Measurements from ENCODE around the gene SPATA20. TPM values are rescaled to one million over a fixed set of nuclear protein-coding genes. Genes with fewer than 3 reads are reported as not detected.

Gene SPATA20
- total and polyA plus RNA-seq, 2 of the 4 experiments (the other 2 are of a cell fraction), result 17.0 to 35.0 TPM

DNA sequence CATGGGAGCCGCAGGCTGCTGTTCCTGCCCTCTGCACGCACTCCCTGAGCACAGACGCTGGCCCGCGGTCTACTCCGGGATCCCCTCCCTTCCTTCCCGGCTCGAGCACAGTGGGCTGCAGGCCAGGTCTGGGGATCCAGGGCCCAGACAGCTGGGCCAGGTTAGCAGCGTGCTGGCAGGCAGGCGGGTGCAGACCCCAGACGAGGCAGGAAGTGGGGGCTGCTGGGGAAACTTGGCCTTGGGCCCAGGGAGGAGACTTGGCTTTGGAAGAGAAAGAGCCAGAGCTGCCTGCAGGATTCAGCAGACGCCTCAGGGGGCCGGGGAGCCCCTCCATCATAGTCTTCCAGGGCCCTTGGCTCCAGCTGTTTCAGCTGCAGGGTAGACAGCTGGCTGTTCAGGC is 57.5 kb downstream of the SPATA20 start:
- ATAC-seq (ENCODE audit: low read depth) (peak; percentile 83), DNase-seq (peak; percentile 28)
- Histone ChIP-seq H3K9me1 (ENCODE audit: insufficient read depth, low read length) (no peaks in the 10 kb centered on the region), H2AFZ (replicated peaks; ENCODE audit: low read length, poor library complexity) (peak overlapping the region; percentile 76), H3K4me1 (ENCODE audit: control insufficient read depth, insufficient read depth, low read length) (peaks cover 8% of the 10 kb centered on the region; the same call in 1 of the 2 replicates), H3K4me2 (ENCODE audit: low read depth, low read length) (no peak overlapping the region; the same call in 1 of the 2 replicates), H2AK5ac (ENCODE audit: low read depth, low read length) (no peak overlapping the region), H3K4ac (ENCODE audit: low read depth, low read length) (no peak overlapping the region), H3K14ac (replicated peaks; ENCODE audit: low read depth, low read length) (no peak overlapping the region), H3K9me3 (ENCODE audit: control insufficient read depth, insufficient read depth, low read length) (no peaks in the 10 kb centered on the region), H3K9ac (ENCODE audit: low read depth, low read length) (no peak overlapping the region), H3K27me3 (ENCODE audit: control insufficient read depth, insufficient read depth, low read length) (peaks cover 62% of the 10 kb centered on the region), H3K4me3 (ENCODE audit: insufficient read depth, low read depth, low read length) (no peak overlapping the region), H4K91ac (ENCODE audit: insufficient read depth, low read depth, low read length) (no peak overlapping the region), H3K36me3 (ENCODE audit: control insufficient read depth, insufficient read depth, low read length) (no peaks in the 10 kb centered on the region), H3K23ac (ENCODE audit: low read depth, low read length) (no peak overlapping the region), H3K56ac (ENCODE audit: extremely low read depth, insufficient read depth, low read length) (no peak overlapping the region), H2AK9ac (replicated peaks; ENCODE audit: low read depth, low read length, poor library complexity) (no peak overlapping the region), H2BK15ac (ENCODE audit: low read depth, low read length) (no peak overlapping the region), H3K18ac (ENCODE audit: low read depth, low read length) (no peak overlapping the region; the same call in 1 of the 2 replicates), H4K8ac (ENCODE audit: low read depth in 2 of 2, low read length in 2 of 2) (no peak overlapping the region; a peak in 1 of 4 replicates), H2BK20ac (ENCODE audit: low read depth, low read length) (no peak overlapping the region), H3K79me1 (ENCODE audit: low read depth in 1 of 2, low read length in 2 of 2) (no peaks in the 10 kb centered on the region), H2BK120ac (ENCODE audit: low read depth, low read length) (no peak overlapping the region), H3K27ac (ENCODE audit: insufficient read depth, low read length) (no peak overlapping the region), H2BK5ac (ENCODE audit: low read depth, low read length, poor library complexity, severe bottlenecking) (no peak overlapping the region), H4K5ac (ENCODE audit: low read depth, low read length) (no peak overlapping the region), H4K20me1 (ENCODE audit: insufficient read depth, low read length) (no peaks in the 10 kb centered on the region)
- CTCF ChIA-PET, result no interaction called here
- dilution Hi-C loops (cut with HindIII; ENCODE audit: low sequenced_read_pairs, unreplicated experiment), result no loop called here
- TF ChIP-seq FOS (IDR thresholded peaks at IDR 0.05; ENCODE audit: low read depth, low read length) (no peak), RCOR1 (IDR thresholded peaks at IDR 0.05; ENCODE audit: insufficient replicate concordance, low read length) (no peak), NFE2L2 (IDR thresholded peaks at IDR 0.05; ENCODE audit: low read depth, low read length) (no peak)
- WGBS, 2 experiments (ENCODE audit: extremely low coverage in 2 of 2, insufficient read length in 1 of 2), result 11% methylated on average over 3 of the region's 13 CpGs; no CpG with 5 or more reads in 1 of the 2 experiments
- intact Hi-C loops (cut with micrococcal nuclease), result no loop called here
- POLR2A ChIA-PET (ENCODE audit: unreplicated experiment), result no interaction called here
- in situ Hi-C loops (cut with MboI; ENCODE audit: low sequenced_read_pairs), result no loop called here
- BruUV-seq (replicated peaks), result no TSS peak
